GM19324 (cell line): ENCODE data around the gene VDR.

Experiments
- ATAC-seq: cut with Tn5 transposase; IDR thresholded peaks from one replicate; pipeline ENCODE4 v1.9.1; 2021; ENCODE audit warnings: mild to moderate bottlenecking, moderate library complexity; ENCODE audit not compliant: unreplicated experiment, low FRiP score

Gene VDR

DNA sequence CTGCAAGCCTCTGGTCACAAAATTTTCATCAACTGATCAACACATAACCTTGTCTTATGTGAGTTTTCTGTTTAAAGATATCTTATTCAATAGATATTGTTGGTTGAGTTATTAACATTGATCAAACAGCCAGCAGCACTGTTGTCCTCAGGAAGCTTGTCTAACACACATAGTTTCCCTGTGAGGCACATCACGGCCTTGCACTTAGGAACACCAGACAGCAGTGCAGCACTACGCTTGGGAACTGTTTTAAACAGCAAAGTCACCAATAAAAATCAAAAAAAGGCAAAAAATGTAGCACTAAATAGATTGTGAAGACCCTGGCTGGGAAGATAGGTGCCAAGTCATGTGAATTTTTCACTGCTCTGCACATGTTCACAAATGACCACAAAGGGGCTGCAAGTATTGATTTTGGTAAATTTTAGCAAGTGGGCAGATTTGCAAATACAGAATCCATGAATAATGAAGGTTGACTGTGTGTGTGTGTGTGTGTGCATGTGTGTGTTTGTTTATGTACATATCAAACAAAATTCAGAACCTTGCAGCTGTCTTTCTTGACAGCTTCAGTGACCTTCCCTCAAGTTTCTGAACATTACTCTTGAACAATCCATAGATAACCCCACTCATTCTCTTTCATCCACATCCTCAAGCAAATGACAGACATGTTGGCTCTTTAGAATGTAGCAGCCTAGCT lies 28.9 kb downstream of the VDR start:
- ATAC-seq = no peak

DNA sequence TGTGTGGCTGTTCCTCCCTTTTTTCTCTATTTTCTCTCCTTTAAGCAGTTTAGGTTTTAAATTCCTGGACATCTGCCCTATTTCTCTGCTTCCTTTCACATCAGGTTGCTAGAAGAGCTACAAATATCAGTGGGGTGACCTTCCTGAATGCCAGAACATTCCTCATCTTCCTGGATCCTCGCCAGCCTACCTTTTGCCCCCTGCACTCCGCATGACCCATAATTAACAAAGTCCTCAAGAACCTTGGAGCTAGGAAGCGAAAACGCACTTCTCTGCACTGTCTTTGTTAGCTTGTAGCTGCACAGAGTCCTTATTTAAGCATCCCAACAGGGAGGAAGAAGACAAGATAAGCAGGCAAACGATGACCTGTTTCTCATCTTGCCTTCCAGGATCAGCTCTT lies 30.5 kb downstream of the VDR start:
- ATAC-seq = no peak

DNA sequence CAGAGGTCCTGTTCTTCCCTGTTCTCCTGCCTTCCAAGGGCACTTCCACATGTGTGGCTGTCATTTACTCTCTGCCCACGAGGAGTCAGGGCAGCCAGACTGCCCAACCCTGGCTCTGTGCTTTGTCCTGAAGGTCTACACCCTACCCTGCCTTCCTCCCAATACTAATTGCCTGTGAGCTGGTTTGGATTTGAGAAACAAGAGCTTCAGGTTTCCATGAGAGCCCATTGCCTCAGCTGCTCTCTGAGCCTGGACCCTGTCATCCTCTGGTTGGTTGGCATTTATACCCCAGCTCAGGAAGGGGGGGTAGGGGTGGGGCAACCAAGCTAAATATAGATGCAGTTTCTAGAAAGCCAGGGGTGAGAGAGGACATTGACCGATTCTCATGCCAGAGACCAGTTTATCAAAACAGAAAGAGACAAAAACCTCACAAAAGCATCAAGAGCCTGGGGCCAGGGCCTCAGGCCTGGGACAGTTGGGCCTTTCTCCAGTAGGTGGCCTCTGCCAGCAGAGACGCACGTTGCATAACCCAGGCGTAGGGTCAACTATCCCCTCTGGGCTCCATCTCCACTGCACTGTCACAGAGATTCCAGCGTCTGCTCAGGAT lies 34.5 kb downstream of the VDR start:
- ATAC-seq = no peak

DNA sequence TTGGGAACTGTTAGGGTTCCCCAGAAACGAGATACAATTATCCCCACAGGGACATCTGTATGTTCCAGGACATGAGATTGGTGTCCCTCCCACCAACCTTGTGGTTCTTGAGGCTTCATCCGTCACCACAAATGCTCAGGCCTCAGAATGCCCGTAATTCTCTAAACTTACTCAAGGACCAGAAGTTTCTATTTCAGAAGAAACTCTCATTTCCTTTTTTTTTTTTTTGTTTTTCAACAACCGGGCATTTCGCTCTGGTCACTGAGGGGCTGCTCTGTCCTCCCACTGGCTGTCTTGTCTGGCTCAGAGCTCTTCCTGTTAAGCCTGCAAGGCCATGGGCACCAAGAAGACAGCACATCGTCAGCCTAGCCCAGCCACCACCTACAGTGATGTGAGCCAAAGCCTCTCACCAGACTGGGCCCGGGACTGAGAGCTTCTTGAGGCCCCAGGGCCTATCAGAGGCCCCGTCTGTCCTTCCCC lies 36.2 kb downstream of the VDR start:
- peak; percentile 64 for ATAC-seq

DNA sequence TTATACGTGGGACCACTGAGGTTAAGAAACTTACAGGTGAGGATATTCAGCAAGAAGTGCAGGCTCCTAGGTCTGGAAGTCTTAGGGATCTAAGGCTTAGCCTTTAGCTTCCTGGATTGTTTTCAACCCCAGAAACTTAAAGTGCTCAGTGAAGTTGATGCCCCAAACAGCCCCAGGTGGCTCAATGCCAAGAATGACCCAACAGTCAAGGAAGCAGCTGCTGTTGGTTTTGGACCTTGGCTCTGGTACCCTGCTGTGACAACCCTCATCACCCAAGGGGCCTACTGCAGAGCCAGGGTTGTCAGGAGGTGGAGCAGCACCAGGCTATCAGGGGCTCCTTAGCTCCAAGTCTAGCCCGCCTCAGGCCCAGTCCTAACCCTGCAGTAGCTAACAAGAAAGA lies 36.8 kb downstream of the VDR start:
- peak; percentile 8 for ATAC-seq

DNA sequence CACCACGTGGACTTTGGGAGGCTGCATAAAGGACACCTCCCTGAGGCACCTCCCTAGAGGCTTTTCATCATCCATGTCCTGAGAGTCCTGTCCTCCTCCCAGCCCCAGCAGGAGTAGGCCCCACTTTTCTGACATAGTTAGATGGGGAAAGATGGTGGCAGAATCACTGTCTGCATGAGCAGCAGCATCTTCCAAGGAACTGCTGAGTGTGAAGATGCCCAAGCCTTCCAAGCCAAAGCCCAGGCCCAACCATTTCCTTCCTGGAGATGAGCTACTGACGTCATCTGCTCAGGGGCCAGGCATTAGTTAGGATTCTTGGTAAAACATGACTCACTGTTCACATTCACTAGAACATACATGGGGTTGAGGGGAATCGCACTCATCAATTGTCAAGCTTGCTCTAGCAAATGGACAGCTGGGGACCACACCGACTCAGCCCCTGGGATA lies 37.3 kb downstream of the VDR start:
- no peak for ATAC-seq

DNA sequence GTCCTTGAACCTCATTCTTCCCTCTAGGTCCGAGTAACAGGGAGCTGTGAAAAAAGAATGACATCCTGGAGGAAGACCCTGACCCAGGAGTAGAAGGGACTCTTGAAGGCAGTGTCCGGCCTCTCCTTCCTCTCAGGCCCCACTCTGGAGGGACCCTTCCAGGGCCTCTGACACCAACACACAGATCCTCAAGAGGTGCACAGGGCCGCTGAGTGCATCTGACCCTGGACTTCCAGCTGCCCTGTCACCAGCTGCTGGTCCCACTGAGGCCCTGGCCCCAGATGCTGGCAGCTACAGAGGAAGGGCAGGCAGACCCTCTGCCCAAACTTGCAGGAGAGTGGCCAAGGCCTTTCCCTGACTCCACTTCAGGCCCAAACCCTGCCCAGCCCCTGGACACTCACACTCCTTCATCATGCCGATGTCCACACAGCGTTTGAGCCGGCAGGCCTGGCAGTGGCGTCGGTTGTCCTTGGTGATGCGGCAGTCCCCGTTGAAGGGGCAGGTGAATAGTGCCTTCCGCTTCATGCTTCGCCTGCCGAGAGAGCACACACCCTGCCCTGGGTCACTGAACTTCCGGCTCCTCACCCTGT lies 40.1 kb downstream of the VDR start:
- no peak for ATAC-seq

- no peak for ATAC-seq
These were observed 40.8 kb downstream of the VDR start for GRCh38 chr12:47863985-47864384.

GRCh38 chr12:47863467-47863866 lies 41.3 kb downstream of the VDR start:
- ATAC-seq = no peak

GRCh38 chr12:47862881-47863280 lies 41.9 kb downstream of the VDR start:
- no peak for ATAC-seq

DNA sequence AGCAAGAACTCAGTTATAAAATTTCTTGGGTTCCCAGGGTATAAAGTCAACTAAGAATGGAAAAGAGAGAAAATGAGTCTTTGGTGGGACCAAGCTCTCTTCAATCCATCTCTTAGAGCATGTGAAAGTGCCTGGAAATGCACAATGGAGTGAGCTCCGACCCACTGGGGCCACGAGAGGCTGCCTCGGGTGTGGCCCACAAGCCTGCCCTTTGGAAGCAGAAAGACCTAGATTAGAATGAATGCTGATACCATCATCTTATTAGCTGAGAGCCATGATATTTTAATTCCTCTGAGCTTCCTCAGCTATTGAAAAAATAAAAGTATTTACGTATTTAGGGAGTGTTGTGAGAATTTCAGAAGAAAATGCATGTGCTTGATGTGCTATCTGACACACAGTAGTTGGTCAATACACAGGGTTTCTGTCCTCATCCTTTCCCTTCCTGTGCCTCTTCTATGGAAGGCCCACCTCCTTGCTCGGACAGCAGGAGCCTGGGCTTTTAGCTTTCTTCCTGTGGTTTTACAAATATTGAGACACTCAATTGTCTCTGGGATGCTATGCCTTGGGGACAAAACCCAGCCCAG lies 42.5 kb downstream of the VDR start:
- ATAC-seq = no peak

DNA sequence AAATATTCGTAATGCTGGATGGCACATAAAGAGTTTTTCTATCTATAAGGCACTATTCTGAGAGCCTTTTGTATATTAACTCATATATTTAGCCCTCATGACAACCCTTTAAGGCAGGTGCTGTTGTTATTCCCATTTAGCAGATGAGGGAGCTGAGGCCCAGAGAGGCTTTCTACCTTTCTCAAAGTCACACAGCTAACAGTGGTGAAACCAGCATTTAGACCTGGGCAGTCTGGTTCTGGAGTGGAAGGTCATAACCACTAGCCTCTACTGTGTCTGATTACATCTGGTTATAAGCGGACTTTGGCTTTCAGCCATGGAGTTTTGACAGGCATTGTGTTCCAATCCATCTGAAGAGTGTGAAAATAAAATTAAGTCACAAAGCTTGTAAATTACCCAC lies 43.9 kb downstream of the VDR start:
- ATAC-seq = no peak

- ATAC-seq = no peak
These were observed 44.4 kb downstream of the VDR start for GRCh38 chr12:47860279-47860841.

GRCh38 chr12:47858511-47859266 lies 46.1 kb downstream of the VDR start:
- ATAC-seq = no peak

DNA sequence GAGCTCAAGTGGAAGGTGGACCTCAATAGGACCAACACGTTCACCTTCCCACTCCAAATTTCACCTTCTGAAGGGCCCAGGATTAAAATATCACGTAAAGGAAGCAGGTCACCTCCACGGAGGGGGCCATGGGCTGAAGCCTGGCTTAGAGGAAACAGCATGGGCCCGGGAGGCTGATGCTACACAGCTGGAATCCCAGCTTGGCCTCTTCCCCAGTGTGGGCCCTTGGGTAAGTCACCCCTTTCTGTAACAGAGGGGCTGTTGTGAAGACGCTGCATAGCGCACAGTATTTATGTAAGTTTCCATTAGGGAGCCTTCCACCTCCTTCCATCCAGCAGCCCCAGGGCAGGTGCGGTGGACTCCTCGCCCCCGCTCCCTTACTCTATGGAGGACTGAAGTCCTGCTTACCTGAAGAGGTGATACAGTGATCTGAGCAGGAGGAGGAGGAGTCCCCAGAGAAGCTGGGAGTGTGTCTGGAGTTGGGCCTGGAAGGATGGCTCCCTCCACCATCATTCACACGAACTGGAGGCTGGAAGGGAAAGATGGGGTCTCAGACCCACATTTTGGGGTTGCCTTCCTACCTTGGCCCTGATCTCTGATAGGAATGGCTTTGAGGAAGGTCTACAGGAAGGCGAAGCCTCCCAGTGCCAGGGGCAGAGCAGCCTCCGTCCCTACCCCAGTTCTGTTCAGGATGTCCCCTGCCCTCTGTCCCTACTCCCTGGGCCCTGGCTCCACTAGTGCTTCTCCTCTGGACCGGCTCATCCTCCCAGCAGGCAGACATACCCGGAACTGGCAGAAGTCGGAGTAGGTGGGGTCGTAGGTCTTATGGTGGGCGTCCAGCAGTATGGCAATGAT lies 47.8 kb downstream of the VDR start:
- no peak for ATAC-seq

GRCh38 chr12:47856094-47856493 lies 48.7 kb downstream of the VDR start:
- ATAC-seq = no peak

DNA sequence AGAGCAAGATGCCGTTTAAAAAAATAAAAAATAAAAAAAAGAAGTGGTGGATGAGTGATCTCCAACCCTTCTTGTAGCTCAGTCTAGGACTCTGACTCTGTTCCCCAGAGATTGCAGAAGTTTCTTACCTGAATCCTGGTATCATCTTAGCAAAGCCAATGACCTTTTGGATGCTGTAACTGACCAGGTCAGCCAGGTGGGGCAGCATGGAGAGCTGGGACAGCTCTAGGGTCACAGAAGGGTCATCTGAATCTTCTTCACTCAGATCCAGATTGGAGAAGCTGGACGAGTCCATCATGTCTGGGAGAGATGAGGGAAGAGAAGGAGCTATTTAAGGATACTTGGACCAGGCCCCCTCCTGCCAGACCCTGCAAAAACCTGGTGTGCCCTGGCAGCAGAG lies 49.3 kb downstream of the VDR start:
- ATAC-seq = no peak

DNA sequence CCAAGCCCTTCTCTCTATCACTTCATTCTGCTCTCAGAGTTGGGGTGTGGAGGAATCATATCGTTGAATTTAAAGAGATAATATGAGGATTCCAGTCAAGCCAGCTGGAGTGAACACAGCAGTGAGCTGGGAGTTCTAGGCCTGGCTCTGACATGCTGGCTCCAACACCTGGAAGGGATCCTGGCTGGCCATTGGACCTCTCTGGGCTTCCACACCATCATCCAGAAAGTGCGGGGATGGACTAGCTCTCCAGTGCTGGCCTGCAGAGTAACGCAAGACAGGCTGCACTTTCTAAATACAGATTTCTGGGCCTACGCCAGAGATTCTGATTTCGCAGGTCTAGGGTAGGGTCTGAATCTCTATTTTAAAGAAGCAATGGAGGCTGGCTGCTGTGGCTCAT lies 50.3 kb downstream of the VDR start:
- ATAC-seq = no peak

- ATAC-seq = no peak
These were observed 52.7 kb downstream of the VDR start for GRCh38 chr12:47852096-47852571.
